Mucosa of stomach (tissue), 1 donor: ENCODE data around the gene STX11.
"Not testable (repeated sequence)": the region's sequence is repeated elsewhere in the genome, so short reads cannot be mapped to it uniquely, and the experiment has no call there.

ENCODE experiments used
- H3K27me3 ChIP-seq: one replicate; pipeline ENCODE4 v1.7.0; 2013; ENCODE audit warnings: mild to moderate bottlenecking, low read length; ENCODE audit not compliant: control insufficient read depth, insufficient read depth
- H3K36me3 ChIP-seq: one replicate; pipeline ENCODE4 v1.7.0; 2013; ENCODE audit warnings: low read length; ENCODE audit not compliant: control insufficient read depth, insufficient read depth
- H3K4me1 ChIP-seq: one replicate; pipeline ENCODE4 v1.7.0; 2013; ENCODE audit warnings: mild to moderate bottlenecking, low read length; ENCODE audit not compliant: control insufficient read depth, insufficient read depth
- H3K4me3 ChIP-seq: one replicate; pipeline ENCODE4 v1.7.0; 2013; ENCODE audit warnings: low read length
- H3K9ac ChIP-seq: one replicate; pipeline ENCODE4 v1.7.0; 2013; ENCODE audit warnings: mild to moderate bottlenecking, low read length, moderate library complexity
- H3K9me3 ChIP-seq: one replicate; pipeline ENCODE4 v1.7.0; 2013; ENCODE audit warnings: mild to moderate bottlenecking, low read length, moderate library complexity; ENCODE audit not compliant: control insufficient read depth
- donor health status: Pancreatic carcinoma.

STX11 gene

DNA sequence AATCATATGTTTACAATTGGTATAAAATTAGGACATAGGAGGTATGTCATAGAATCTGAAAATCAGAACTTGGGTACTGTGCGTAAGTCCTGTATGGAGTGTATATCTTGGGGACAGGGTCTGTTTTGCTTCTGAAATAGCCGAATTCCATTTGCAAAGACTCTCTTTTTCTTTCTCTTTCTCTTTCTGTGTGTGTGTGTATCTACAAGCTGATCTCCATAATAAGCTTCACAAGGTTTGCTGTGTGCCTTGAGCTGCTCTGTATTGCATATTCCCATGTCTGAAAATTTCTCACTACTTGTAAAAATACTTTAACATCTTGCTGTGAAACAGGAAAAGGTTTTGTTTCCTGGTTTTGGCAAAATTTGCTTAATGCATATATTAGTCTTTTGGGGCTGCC is 29.5 kb downstream of the STX11 start:
- Histone ChIP-seq H3K4me1 (no peaks in the 10 kb centered on the region), H3K4me3 (no peak overlapping the region), H3K9me3 (no peaks in the 10 kb centered on the region), H3K36me3 (no peaks in the 10 kb centered on the region), H3K9ac (no peak overlapping the region), H3K27me3 (no peaks in the 10 kb centered on the region)

DNA sequence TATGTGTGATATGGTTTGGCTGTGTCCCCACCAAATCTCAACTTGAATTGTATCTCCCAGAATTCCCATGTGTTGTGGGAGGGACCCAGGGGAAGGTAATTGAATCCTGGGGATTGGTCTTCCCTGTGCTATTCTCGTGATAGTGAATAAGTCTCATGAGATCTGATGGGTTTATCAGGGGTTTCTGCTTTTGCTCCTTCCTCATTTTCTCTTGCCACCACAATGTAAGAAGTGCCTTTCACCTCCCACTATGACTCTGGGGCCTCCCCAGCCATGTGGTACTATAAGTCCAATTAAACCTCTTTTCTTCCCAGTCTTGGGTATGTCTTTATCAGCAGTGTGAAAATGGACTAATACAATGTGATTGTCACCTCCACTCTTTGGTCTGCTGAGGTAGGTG is 30.0 kb downstream of the STX11 start:
- H3K9me3 ChIP-seq, H3K9ac ChIP-seq, H3K36me3 ChIP-seq, H3K4me3 ChIP-seq, H3K27me3 ChIP-seq, H3K4me1 ChIP-seq: not testable (repeated sequence)

- Histone ChIP-seq H3K4me3 (no peak overlapping the region), H3K9ac (no peak overlapping the region), H3K4me1 (no peaks in the 10 kb centered on the region), H3K27me3 (no peaks in the 10 kb centered on the region), H3K9me3 (no peaks in the 10 kb centered on the region), H3K36me3 (no peaks in the 10 kb centered on the region)
Measured at GRCh38 chr6:144181639-144182038, 31.3 kb downstream of the STX11 start.

GRCh38 chr6:144184186-144184585 is 33.9 kb downstream of the STX11 start:
- not testable (repeated sequence) for H3K4me3 ChIP-seq, H3K9ac ChIP-seq, H3K27me3 ChIP-seq, H3K36me3 ChIP-seq, H3K4me1 ChIP-seq, H3K9me3 ChIP-seq

- no peak overlapping the region for H3K4me3 ChIP-seq
- no peak overlapping the region for H3K9ac ChIP-seq
- H3K27me3 ChIP-seq, result no peaks in the 10 kb centered on the region
- H3K4me1 ChIP-seq, result no peaks in the 10 kb centered on the region
- no peaks in the 10 kb centered on the region for H3K36me3 ChIP-seq
- H3K9me3 ChIP-seq, result no peaks in the 10 kb centered on the region
Measured at GRCh38 chr6:144185133-144185836, 35.0 kb downstream of the STX11 start.

DNA sequence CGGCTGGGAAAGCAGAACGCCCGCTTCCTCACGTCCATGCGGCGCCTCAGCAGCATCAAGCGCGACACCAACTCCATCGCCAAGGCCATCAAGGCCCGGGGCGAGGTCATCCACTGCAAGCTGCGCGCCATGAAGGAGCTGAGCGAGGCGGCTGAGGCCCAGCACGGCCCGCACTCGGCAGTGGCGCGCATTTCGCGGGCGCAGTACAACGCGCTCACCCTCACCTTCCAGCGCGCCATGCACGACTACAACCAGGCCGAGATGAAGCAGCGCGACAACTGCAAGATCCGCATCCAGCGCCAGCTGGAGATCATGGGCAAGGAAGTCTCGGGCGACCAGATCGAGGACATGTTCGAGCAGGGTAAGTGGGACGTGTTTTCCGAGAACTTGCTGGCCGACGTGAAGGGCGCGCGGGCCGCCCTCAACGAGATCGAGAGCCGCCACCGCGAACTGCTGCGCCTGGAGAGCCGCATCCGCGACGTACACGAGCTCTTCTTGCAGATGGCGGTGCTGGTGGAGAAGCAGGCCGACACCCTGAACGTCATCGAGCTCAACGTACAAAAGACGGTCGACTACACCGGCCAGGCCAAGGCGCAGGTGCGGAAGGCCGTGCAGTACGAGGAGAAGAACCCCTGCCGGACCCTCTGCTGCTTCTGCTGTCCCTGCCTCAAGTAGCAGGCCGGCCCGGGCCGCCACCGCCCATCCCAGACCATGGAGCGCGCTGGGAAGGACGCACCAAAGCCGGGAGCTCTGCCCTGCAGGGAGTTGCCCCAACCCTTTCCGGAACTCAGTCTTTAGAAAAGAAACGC is 36.7 kb downstream of the STX11 start:
- Histone ChIP-seq H3K9me3 (no peaks in the 10 kb centered on the region), H3K36me3 (no peaks in the 10 kb centered on the region), H3K27me3 (no peaks in the 10 kb centered on the region), H3K9ac (no peak overlapping the region), H3K4me3 (no peak overlapping the region), H3K4me1 (no peaks in the 10 kb centered on the region)

DNA sequence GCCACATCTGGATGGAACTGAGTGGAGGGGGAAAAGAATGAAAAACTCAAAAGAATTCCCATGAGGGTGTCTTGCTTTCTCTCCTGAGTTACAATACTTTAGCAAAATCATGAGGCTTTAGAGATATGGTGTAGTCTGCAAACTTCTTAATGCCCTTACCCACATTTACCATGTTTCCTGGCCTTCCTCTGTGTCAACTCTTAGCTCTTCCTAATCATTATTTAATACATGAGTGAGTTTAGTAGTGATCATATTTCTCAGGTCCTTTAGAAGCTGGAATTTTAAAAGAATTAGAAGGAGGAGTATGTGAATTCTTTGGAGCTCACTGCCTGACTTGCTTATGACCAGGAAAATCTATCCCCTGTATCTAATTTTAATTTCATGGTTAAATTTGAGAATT is 39.0 kb downstream of the STX11 start:
- H3K9me3 ChIP-seq, result no peaks in the 10 kb centered on the region
- H3K9ac ChIP-seq, result no peak overlapping the region
- no peak overlapping the region for H3K4me3 ChIP-seq
- no peaks in the 10 kb centered on the region for H3K27me3 ChIP-seq
- H3K36me3 ChIP-seq, result no peaks in the 10 kb centered on the region
- H3K4me1 ChIP-seq, result no peaks in the 10 kb centered on the region

- Histone ChIP-seq H3K27me3 (no peaks in the 10 kb centered on the region), H3K9me3 (no peaks in the 10 kb centered on the region), H3K4me1 (no peaks in the 10 kb centered on the region), H3K36me3 (no peaks in the 10 kb centered on the region), H3K9ac (no peak overlapping the region), H3K4me3 (no peak overlapping the region)
Measured at GRCh38 chr6:144190080-144190479, 39.8 kb downstream of the STX11 start.

DNA sequence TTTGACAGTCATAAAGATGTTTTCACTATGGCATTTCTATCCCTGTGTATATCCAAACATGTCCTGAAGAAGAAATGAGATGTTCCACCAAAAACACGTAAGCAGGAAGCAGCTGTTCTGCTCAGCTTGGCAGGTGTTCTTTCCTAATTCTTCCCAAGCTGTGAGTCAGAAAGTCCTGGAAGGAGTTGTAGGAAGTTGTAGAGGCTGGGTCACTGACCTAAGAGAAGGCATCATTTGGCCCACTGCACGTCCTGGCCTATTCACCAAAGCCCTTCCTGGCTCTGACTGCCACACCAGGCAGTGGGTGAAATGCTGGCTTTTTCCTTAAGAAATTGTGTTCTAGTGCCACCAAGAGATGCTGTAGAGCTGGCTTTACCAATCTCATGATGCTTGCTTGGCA is 40.3 kb downstream of the STX11 start:
- no peaks in the 10 kb centered on the region for H3K4me1 ChIP-seq
- no peak overlapping the region for H3K4me3 ChIP-seq
- H3K9ac ChIP-seq, result no peak overlapping the region
- H3K27me3 ChIP-seq, result no peaks in the 10 kb centered on the region
- no peaks in the 10 kb centered on the region for H3K9me3 ChIP-seq
- H3K36me3 ChIP-seq, result no peaks in the 10 kb centered on the region

GRCh38 chr6:144193181-144193580 is 42.9 kb downstream of the STX11 start:
- no peaks in the 10 kb centered on the region for H3K4me1 ChIP-seq
- H3K9ac ChIP-seq, result no peak overlapping the region
- no peaks in the 10 kb centered on the region for H3K36me3 ChIP-seq
- H3K4me3 ChIP-seq, result no peak overlapping the region
- no peaks in the 10 kb centered on the region for H3K9me3 ChIP-seq
- H3K27me3 ChIP-seq, result no peaks in the 10 kb centered on the region

- no peaks in the 10 kb centered on the region for H3K27me3 ChIP-seq
Measured at GRCh38 chr6:144194293-144194810, 44.0 kb downstream of the STX11 start.

DNA sequence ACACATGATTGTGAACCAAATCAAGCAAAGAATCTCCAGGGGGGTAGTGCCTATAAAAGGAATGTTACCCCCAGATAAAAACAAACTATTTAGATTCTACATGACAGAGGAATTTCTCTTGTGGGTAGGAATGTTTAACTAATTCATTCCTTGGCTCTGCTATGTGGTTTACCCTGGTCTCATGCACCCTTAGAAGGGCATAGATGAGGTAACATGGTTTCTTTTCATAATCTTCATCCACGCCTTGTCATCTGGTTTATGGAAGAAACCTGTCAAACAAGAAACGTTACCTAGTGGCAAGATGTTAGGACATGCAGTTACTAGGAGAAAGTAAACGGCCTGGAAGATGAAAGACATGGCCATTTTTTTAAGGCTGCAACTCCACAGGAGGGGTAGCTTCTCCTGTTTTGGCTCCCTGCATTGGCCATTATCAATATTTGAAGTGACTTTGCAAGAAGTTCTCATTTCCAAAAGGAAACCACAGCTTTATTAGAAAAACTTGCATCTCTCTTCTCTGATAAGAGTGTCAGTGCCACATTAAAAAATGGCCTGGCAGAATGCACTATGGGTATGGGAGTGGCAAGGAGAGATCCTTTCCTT is 45.5 kb downstream of the STX11 start:
- Histone ChIP-seq H3K4me3 (no peak overlapping the region), H3K27me3 (no peaks in the 10 kb centered on the region), H3K9me3 (no peaks in the 10 kb centered on the region), H3K4me1 (no peaks in the 10 kb centered on the region), H3K36me3 (no peaks in the 10 kb centered on the region), H3K9ac (no peak overlapping the region)

More at GRCh38 chr6:144194293-144194810, 44.0 kb downstream of the STX11 start:
- Histone ChIP-seq H3K9me3 (no peaks in the 10 kb centered on the region), H3K36me3 (no peaks in the 10 kb centered on the region), H3K4me3 (no peak overlapping the region), H3K4me1 (no peaks in the 10 kb centered on the region), H3K9ac (no peak overlapping the region)
